HG03095 (cell line): Measurements from ENCODE around the gene SIMC1.
"Not testable (repeated sequence)": the region's sequence is repeated elsewhere in the genome, so short reads cannot be mapped to it uniquely, and the experiment has no call there.

Experiments
- ATAC-seq: cut with Tn5 transposase; IDR thresholded peaks from one replicate; pipeline ENCODE4 v1.9.1; 2021; ENCODE audit warnings: moderate library complexity; ENCODE audit not compliant: unreplicated experiment

Gene SIMC1

DNA sequence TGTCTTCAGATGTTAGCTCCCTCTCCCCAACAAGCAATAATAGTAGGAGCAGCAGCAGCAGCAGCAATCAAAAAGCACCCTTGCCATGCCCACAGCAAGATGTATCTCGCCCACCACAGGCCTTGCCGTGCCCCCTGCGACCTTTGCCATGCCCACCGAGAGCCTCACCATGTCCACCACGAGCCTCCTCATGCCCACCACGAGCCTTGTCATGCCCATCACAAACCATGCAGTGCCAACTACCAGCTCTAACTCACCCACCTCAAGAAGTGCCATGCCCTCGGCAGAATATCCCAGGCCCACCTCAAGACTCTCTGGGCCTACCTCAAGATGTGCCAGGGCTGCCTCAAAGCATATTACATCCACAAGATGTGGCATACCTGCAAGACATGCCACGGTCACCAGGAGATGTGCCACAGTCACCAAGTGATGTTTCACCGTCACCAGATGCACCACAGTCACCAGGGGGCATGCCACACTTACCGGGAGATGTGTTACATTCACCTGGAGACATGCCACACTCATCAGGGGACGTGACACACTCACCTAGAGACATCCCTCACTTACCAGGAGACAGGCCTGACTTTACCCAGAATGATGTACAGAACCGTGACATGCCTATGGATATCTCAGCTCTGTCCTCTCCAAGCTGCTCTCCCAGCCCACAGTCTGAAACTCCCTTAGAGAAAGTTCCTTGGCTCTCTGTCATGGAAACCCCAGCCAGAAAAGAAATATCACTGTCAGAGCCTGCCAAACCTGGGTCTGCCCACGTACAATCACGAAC, 52.0 kb downstream of the SIMC1 start:
- ATAC-seq: not testable (repeated sequence)

GRCh38 chr5:176305356-176305755, 67.1 kb downstream of the SIMC1 start:
- ATAC-seq: not testable (repeated sequence)

DNA sequence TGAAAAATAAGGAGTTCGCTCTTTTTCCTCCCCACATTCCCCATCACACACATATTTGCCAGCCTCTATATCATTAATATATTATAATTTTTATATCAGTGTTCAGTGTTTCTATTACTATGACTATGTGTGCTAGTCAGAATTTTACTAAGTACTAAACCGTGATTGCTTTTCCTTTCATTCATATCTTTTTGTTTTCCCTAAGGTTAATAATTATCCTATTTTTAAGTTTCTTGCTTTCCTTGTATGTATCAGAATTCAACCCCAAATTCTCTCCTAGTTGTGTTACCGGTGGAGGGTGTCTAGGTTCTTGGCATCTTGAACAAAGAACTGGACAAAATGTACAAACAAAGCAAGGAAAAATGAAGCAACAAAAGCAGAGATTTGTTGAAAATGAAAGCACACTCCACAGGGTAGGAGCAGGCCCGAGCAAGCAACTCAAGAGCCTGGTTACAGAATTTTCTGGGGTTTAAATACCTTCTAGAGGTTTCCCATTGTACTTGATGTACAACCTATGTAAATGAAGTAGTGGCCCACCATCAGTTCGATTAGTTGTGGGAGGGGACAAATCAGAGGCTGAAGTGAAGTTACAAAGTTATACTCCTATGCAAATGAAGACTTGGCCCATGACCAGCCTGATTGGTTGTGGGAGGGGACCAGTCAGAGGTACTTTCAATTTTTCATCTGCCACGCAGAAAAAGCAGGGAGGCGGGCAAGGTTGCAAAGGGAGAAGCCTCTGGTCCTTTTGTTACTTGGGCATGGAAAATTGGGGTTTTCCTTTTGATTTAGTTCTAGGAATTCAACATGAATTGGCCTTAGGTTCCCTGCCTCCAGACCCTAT, 79.5 kb downstream of the SIMC1 start:
- no peak for ATAC-seq

GRCh38 chr5:176319827-176320554, 81.8 kb downstream of the SIMC1 start:
- ATAC-seq: no peak

DNA sequence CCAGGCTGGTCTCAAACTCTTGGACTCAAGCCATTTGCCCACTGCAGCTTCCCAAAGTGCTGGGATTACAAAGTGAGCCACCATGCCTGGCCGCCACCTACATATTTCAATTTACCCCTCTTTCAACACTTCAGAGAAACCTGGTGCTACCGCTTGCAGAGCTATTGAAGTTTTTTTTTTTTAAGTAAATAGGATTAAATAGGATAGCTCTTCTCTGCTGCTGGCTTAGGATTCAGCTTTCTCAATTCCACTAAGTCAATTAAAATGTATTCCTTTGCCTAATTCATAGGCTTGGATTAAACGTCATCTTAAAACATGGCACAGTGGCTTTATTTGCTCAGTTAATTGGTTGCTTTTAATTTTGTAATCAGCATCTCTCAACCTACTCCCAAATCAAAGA, 82.4 kb downstream of the SIMC1 start:
- no peak for ATAC-seq

DNA sequence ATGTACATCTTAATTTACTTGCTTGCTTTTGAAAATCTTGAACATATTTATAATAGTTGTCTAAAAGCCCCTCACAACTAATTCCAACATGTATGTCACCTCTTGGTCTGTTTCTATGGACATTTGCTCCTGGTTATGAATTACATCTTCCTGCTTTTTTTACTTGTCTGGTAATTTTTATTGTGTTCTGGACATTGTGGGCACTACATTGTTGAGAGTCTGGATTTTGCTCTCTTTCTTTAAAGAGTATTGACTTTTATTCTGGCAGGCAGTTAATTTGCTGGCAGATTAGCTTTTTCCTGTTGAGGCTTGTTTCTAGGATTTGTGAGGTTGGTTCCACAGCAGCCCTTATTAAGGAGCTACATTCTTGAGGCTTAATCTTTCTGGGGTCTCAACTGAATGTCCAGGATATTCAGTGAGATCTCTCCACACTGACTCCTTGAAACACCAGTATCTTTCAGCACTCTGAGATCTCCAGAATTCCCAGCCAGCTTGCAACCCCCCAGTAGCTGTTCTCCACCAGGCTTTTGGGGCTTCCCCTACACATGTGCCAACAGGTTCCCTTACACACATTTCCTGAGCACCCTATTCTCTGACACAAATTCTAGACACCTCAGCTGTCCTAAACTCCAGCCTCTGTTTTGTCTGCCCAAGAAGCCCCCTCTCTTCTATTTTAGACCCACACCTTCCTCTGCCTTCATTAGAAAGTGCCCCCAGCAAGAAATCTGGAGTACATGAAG, 96.0 kb downstream of the SIMC1 start:
- ATAC-seq: no peak

DNA sequence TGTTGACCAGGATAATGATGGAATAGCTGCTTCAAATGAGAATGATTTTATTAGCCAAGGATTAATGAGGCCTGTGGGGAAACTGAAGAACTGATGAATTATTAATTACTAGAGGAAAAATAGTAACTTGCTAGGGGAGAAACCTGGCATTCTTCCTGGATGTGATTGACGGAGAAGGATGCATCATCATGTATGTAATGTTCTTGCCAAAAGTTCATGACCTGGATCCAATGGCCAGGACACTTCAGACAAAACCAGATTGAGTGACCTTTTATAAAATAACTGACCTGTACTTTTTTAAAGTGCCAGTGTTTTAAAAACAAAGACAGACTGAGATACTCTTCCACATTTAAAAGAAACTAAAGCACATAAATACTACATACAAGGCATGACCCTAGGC, 99.7 kb downstream of the SIMC1 start:
- no peak for ATAC-seq

- no peak for ATAC-seq
Observed at GRCh38 chr5:176339304-176339703, 101.1 kb downstream of the SIMC1 start.

- no peak for ATAC-seq
Observed at GRCh38 chr5:176341325-176342157, 103.3 kb downstream of the SIMC1 start.

DNA sequence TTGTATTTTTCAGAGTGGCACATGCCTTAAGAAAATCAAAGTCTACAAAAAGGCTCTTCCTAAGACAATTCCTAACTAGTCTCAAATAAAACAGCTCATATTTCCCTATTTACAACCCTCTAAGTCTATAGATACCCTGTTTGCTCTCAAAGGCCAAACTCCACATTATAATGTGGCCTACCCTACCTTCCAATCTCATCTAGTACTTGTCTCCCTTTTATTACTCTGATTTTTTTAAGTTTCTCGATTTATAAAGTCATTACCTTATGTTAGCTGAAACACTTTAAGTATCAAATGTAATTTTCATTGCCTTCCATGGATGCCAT, 103.9 kb downstream of the SIMC1 start:
- no peak for ATAC-seq

GRCh38 chr5:176342766-176343458, 104.7 kb downstream of the SIMC1 start:
- no peak for ATAC-seq

GRCh38 chr5:176350416-176350815, 112.2 kb downstream of the SIMC1 start:
- no peak for ATAC-seq

- no peak for ATAC-seq
Observed at GRCh38 chr5:176352116-176352878, 114.1 kb downstream of the SIMC1 start.

DNA sequence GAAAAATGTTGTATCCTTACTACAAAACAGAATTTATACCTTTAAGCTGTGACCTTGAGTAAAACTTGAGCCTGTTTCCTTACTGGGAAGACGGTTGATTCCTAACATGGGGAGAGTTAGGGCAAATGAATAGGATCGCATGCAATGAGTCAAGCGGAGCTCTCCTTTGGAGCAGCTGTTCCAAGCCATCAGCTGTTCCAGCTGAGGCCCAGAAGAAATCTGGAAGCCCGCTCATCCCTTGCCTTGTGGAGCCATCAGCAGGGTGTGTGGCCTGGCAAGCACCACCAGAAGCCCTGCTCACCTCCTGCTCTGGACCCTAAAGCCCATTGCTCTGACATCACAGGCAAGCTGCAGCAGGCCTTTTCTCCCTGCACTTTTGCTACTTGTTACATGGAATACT, 115.3 kb downstream of the SIMC1 start:
- ATAC-seq: no peak

DNA sequence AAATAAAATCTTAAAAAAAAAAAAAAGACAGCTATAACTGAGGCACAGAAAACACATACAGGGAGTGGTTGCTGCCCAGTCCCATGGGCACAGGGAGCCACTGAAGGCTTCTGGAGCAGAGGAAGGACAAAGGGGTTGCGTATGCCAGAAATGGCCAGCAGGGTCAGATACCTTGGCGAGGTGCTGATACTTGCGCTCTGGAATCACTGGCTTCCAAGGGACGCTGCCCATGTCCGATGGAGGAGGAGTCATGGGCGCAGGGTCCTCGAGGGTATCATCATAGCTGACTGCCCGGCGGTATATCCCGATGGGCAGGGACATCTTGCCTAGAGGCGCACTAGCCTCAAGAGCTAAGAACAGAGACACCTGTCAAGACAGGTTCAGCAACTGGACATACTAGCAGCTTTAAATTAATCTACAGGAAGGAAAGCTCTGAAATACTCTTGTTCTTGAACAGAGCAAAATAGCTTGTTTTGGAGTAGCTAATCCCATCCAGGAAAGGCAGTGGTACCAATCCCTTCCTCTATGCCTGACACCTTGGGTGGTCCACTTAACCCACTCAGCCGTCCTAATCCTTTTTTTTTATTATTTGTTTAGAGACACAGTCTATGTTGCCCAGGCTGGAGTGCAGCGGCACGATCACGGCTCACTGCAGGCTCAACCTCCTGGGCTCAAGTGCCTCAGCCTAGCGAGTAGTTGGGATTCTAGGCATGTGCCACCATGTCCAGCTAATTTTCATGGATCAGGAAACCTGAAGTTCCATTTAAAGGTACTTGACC, 117.4 kb downstream of the SIMC1 start:
- ATAC-seq: no peak

- ATAC-seq: no peak
Observed at GRCh38 chr5:176356179-176356566, 117.9 kb downstream of the SIMC1 start.

- no peak for ATAC-seq
Observed at GRCh38 chr5:176359658-176360057, 121.4 kb downstream of the SIMC1 start.

- ATAC-seq: no peak
Observed at GRCh38 chr5:176360894-176361436, 122.7 kb downstream of the SIMC1 start.
